Measurements from ENCODE around the gene MXD1. TPM values are rescaled to one million over a fixed set of nuclear protein-coding genes. Genes with fewer than 3 reads are reported as not detected.
"Not testable (repeated sequence)": the region's sequence is repeated elsewhere in the genome, so short reads cannot be mapped to it uniquely, and the experiment has no call there.

The MXD1 gene
- total and polyA plus RNA-seq, 9 of the 15 experiments (the other 6 are each of a cell fraction or from before 2014, with no cell fraction given), result 6.7 to 35.9 (median 11.0) TPM

GRCh38 chr2:69892838-69893424 is 22.0 kb upstream of the MXD1 start:
- intact Hi-C loops (cut with micrococcal nuclease), result loop anchor here (5.0 to 10.0 kb wide), 2 partner anchors 68 to 171 kb away; partner anchors contain the start of gene GMCL1
- Histone ChIP-seq H3K79me2 (ENCODE audit: control insufficient read depth, insufficient read depth, low read length) (peaks cover 18% of the 10 kb centered on the region), H3K9ac (ENCODE audit: insufficient read depth in 1 of 2, low read depth in 2 of 2, low read length in 2 of 2) (peak overlapping the region in 1 of 2 experiments; percentile 88; a peak in 1 of 4 replicates), H2AFZ (ENCODE audit: low read depth, low read length) (peak overlapping the region; percentile 96), H3K36me3 (ENCODE audit: control insufficient read depth, insufficient read depth, low read length) (peaks cover 25% of the 10 kb centered on the region; the same call in 2 of the 3 replicates), H3K4me2 (ENCODE audit: insufficient read depth, low read length) (peak overlapping the region; percentile 89; the same call in 1 of the 2 replicates)
- H3K9me1 ChIP-seq (ENCODE audit: control insufficient read depth, insufficient read depth, low read length); H3K4me3 ChIP-seq; H4K20me1 ChIP-seq (replicated peaks; ENCODE audit: control insufficient read depth, insufficient read depth, low read length); BruUV-seq (replicated peaks); in situ Hi-C loops (cut with MboI); H3K9me3 ChIP-seq (replicated peaks; ENCODE audit: control insufficient read depth, insufficient read depth, low read depth, low read length); H3K4me1 ChIP-seq (replicated peaks in 1 of 2; ENCODE audit: control insufficient read depth in 2 of 2, insufficient read depth in 2 of 2, low read length in 2 of 2); CTCF ChIA-PET (ENCODE audit: low intra/inter-chr PET ratio); H3K27ac ChIP-seq (ENCODE audit: extremely low read depth, low read depth, low read length); H3K27me3 ChIP-seq (ENCODE audit: control insufficient read depth in 2 of 2, insufficient read depth in 2 of 2, low read length in 2 of 2): not testable (repeated sequence)
- FAIRE-seq (peak; percentile 54), ATAC-seq (peak; percentile 17; the same call in 1 of the 3 replicates), DNase-seq (ENCODE audit: extremely low read depth in 1 of 4, low spot score in 3 of 4) (peak in 1 of 4 experiments; percentile 17)
- POLR2A ChIA-PET, result interaction anchor here (0.8 to 2.5 kb wide), 3 partner anchors 21 to 192 kb away, joined by 3 to 17 read pairs (median 4); partner anchors contain the start of gene MXD1
- WGBS (ENCODE audit: insufficient coverage, low coverage, missing lambda C conversion rate), result 66% methylated on average over 7 of the region's 7 CpGs
- peak; percentile 43; the same call in 1 of the 2 replicates for TF ChIP-seq ADNP (tag; IDR thresholded peaks at IDR 0.05)
- peak; percentile 92 for TF ChIP-seq ZNF146 (CRISPR knock-in tag; IDR thresholded peaks at IDR 0.05; ENCODE audit: unreplicated experiment)
- peak; percentile 79 for TF ChIP-seq BCOR (IDR thresholded peaks at IDR 0.05)
- peak in 1 of 2 experiments; percentile 53; a peak in 1 of 4 replicates for TF ChIP-seq KDM1A (IDR thresholded peaks at IDR 0.05)

Measured in K562 (cell line).